Esophagus squamous epithelium (tissue), 4 donors: ENCODE measurements around the gene ZDHHC22.

Source experiments
- CTCF ChIP-seq, 6 experiments: fragments of 450-650 bp in 4 of 6; fragments of 200-600 bp in 2 of 6; sonication (generic) in 2 of 6; IDR thresholded peaks; one replicate each; pipeline ENCODE4 v1.5.1; 2016 to 2019; ENCODE audit warnings: antibody characterized with exemption in 6 of 6, mild to moderate bottlenecking in 4 of 6, moderate library complexity in 4 of 6
- POLR2A ChIP-seq, 4 donors: fragments of 450-650 bp; IDR thresholded peaks; one replicate each; pipeline ENCODE4 v1.6.1; 2017; ENCODE audit warnings: antibody characterized with exemption in 4 of 4, mild to moderate bottlenecking in 4 of 4, moderate library complexity in 3 of 4

- TF ChIP-seq POLR2A (IDR thresholded peaks at IDR 0.05): no peak
- TF ChIP-seq CTCF (IDR thresholded peaks at IDR 0.05): no peak
These were observed 32.8 kb downstream of the ZDHHC22 start for GRCh38 chr14:77108753-77109152.
